ENCODE results near the gene RAB7B. TPM values are rescaled to one million over a fixed set of nuclear protein-coding genes. Genes with fewer than 3 reads are reported as not detected.

RAB7B gene
- total RNA-seq, 2 experiments from 2014 or later: not detected

DNA sequence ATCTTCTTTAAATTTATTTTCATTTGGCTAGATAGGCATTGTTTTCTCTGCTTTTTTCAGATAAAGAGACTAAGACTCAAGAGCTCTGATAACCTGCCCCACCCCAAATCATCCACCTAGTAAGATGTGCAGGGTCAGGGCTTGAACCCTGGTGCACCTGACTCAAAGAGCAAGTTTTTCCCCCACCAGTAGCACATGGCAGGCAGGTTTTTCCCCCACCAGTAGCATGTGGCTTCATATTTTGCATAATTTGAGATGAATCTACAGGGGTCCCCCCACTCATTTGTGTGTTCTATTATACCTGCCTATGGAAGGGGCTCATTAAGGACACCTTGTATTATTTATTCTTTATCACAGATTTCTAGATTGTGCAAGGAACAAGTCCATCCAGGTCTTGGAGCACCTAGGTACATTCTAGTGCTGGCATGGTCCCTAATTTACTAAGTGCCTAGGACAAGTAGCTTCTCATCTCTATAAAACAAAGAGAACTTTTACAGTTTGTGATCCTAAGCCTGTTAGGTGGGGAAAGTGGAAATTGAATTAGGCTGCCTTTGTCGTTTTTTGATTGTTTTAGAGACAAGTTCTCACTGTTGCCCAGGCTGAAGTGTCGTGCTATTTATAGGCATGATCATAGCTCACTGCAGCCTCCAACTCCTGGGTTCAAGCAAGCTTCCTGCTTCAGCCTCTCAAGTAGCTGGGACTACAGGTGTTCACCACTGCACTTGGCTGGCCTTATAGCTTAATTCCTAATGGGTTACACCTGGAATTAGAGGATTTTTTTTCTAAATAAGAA is 33.7 kb upstream of the RAB7B start:
- Histone ChIP-seq H4K20me1 (ENCODE audit: insufficient read depth, low read length) (no peaks in the 10 kb centered on the region), H3K79me2 (ENCODE audit: insufficient read depth, low read depth, low read length) (no peaks in the 10 kb centered on the region), H3K4me2 (ENCODE audit: low read length) (peak overlapping the region; percentile 44), H3K9me2 (ENCODE audit: insufficient read depth, low read length) (no peaks in the 10 kb centered on the region), H2AFZ (ENCODE audit: low read length) (peak overlapping the region; percentile 47; the same call in 1 of the 2 replicates), H3K36me3 (ENCODE audit: insufficient read depth, low read length) (no peaks in the 10 kb centered on the region; the same call in 1 of the 2 replicates), H3K9me3 (ENCODE audit: low read length) (no peaks in the 10 kb centered on the region), H3K27ac (ENCODE audit: low read depth, low read length, poor library complexity, severe bottlenecking) (no peak overlapping the region), H3K4me3 (ENCODE audit: low read depth, low read length, poor library complexity, severe bottlenecking) (no peak overlapping the region), H3K4me1 (ENCODE audit: insufficient read depth, low read length, poor library complexity, severe bottlenecking) (peaks cover 76% of the 10 kb centered on the region)
- CTCF ChIA-PET (ENCODE audit: unreplicated experiment): interaction anchor here (1.2 to 2.0 kb wide), 2 partner anchors 20 to 60 kb away, joined by 3 to 4 read pairs; no protein-coding TSS in a partner anchor
- POLR2A ChIA-PET: interaction anchor here (0.7 to 1.5 kb wide), 6 partner anchors 9 to 367 kb away, joined by 3 to 8 read pairs (median 4); no protein-coding TSS in a partner anchor
- TF ChIP-seq EZH2phosphoT487 (IDR thresholded peaks at IDR 0.05; ENCODE audit: borderline replicate concordance, low read depth, low read length): no peak
- TF ChIP-seq, protein P1, sequence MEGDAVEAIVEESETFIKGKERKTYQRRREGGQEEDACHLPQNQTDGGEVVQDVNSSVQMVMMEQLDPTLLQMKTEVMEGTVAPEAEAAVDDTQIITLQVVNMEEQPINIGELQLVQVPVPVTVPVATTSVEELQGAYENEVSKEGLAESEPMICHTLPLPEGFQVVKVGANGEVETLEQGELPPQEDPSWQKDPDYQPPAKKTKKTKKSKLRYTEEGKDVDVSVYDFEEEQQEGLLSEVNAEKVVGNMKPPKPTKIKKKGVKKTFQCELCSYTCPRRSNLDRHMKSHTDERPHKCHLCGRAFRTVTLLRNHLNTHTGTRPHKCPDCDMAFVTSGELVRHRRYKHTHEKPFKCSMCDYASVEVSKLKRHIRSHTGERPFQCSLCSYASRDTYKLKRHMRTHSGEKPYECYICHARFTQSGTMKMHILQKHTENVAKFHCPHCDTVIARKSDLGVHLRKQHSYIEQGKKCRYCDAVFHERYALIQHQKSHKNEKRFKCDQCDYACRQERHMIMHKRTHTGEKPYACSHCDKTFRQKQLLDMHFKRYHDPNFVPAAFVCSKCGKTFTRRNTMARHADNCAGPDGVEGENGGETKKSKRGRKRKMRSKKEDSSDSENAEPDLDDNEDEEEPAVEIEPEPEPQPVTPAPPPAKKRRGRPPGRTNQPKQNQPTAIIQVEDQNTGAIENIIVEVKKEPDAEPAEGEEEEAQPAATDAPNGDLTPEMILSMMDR (conservative IDR thresholded peaks at IDR 0.05; ENCODE audit: low read length): no peak
- intact Hi-C loops (cut with micrococcal nuclease; ENCODE audit: unreplicated experiment): no loop called here
- peak; percentile 41 for DNase-seq (ENCODE audit: low spot score)
- BruUV-seq (replicated peaks): no TSS peak

DNA sequence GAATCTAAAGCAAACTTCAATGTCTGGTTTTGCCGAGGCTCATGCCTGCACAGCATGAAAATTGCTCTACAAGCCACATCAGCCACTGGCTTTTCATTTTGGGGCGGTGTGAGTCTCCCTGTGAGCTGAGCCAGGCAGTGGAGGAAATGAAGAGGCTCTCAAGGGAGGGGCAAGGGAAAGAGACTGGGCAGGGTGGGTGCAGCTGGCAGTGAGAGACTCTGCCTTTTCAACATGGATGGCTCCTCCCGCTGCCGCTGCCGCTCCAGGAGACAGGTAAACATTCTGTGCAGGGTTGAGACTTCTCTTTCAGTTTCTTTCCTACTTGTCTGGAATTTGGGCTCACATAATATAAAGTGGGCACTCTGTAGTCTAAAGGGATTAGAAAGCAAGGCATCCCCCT is 31.8 kb upstream of the RAB7B start:
- H3K36me3 ChIP-seq (ENCODE audit: insufficient read depth, low read length): no peaks in the 10 kb centered on the region; the same call in 1 of the 2 replicates
- H3K4me2 ChIP-seq (ENCODE audit: low read length): peak overlapping the region; percentile 43
- no peak overlapping the region for H3K27ac ChIP-seq (ENCODE audit: low read depth, low read length, poor library complexity, severe bottlenecking)
- POLR2A ChIA-PET: interaction anchor here (0.5 to 1.2 kb wide), 4 partner anchors 11 to 749 kb away, joined by 3 to 5 read pairs (median 3); no protein-coding TSS in a partner anchor
- H3K4me3 ChIP-seq (ENCODE audit: low read depth, low read length, poor library complexity, severe bottlenecking): no peak overlapping the region
- BruUV-seq (replicated peaks): no TSS peak
- H2AFZ ChIP-seq (ENCODE audit: low read length): peak overlapping the region; percentile 75; the same call in 1 of the 2 replicates
- H3K4me1 ChIP-seq (ENCODE audit: insufficient read depth, low read length, poor library complexity, severe bottlenecking): peaks cover 78% of the 10 kb centered on the region
- intact Hi-C loops (cut with micrococcal nuclease; ENCODE audit: unreplicated experiment): no loop called here
- no peaks in the 10 kb centered on the region for H3K9me2 ChIP-seq (ENCODE audit: insufficient read depth, low read length)
- no peaks in the 10 kb centered on the region for H4K20me1 ChIP-seq (ENCODE audit: insufficient read depth, low read length)
- no peak for TF ChIP-seq EZH2phosphoT487 (IDR thresholded peaks at IDR 0.05; ENCODE audit: borderline replicate concordance, low read depth, low read length)
- TF ChIP-seq, protein P1 (conservative IDR thresholded peaks at IDR 0.05; ENCODE audit: low read length): no peak
- peak; percentile 30 for DNase-seq (ENCODE audit: low spot score)
- CTCF ChIA-PET (ENCODE audit: unreplicated experiment): no interaction called here
- no peaks in the 10 kb centered on the region for H3K79me2 ChIP-seq (ENCODE audit: insufficient read depth, low read depth, low read length)
- H3K9me3 ChIP-seq (ENCODE audit: low read length): no peaks in the 10 kb centered on the region
